Heart right ventricle (tissue), 16 donors: Measurements from ENCODE around the gene MATCAP1. TPM values are rescaled to one million over a fixed set of nuclear protein-coding genes. Genes with fewer than 3 reads are reported as not detected.

Experiments
- ATAC-seq, 8 donors: fragments of 200-7000 bp; cut with Tn5 transposase; one replicate each; pipeline ENCODE4 v1.9.1; 2020; ENCODE audit warnings: mild to moderate bottlenecking in 8 of 8, moderate library complexity in 8 of 8, moderate number of reproducible peaks in 1 of 8
- DNase-seq, 2 donors: peaks; one replicate each; pipeline ENCODE4 v3.0.0-alpha.2; 2020
- H3K27ac ChIP-seq, 10 donors: fragments of 200-600 bp; sonication (generic) in 2 of 10; one replicate each; pipeline versions ENCODE4 v1.5.0 to v1.8.0; 2020 to 2022; ENCODE audit warnings: mild to moderate bottlenecking in 3 of 10
- H3K27me3 ChIP-seq, 7 donors: fragments of 200-600 bp; one replicate each; pipeline ENCODE4 v1.8.0; 2021 to 2022; ENCODE audit warnings: mild to moderate bottlenecking in 2 of 7
- H3K36me3 ChIP-seq, 9 donors: fragments of 200-600 bp; sonication (generic) in 1 of 9; one replicate each; pipeline versions ENCODE4 v1.5.0 to v1.8.0; 2020 to 2022; ENCODE audit warnings: mild to moderate bottlenecking in 2 of 9
- H3K4me1 ChIP-seq, 9 donors: fragments of 200-600 bp; sonication (generic) in 1 of 9; one replicate each; pipeline versions ENCODE4 v1.5.0 to v1.8.0; 2020 to 2022; ENCODE audit warnings: mild to moderate bottlenecking in 4 of 9
- H3K4me3 ChIP-seq, 10 donors: fragments of 200-600 bp; sonication (generic) in 2 of 10; one replicate each; pipeline versions ENCODE4 v1.5.0 to v1.8.0; 2020 to 2022; ENCODE audit warnings: mild to moderate bottlenecking in 7 of 10, moderate library complexity in 2 of 10
- H3K9me3 ChIP-seq, 11 donors: fragments of 200-600 bp in 10 of 11; sonication (generic) in 2 of 11; one replicate each; pipeline versions ENCODE4 v1.5.0 to v1.8.0; 2013 to 2022; ENCODE audit warnings: mild to moderate bottlenecking in 2 of 11, control low read depth in 1 of 11, moderate library complexity in 1 of 11
- WGBS, 2 donors: extraction: QIAGEN DNeasy Blood & Tissue Kit; methylation state at CpG; one replicate each; pipeline ENCODE4 v1.1.7; 2013; ENCODE audit warnings: inconsistent platforms in 1 of 2; 5-methylcytosine and 5-hydroxymethylcytosine counted together
- intact Hi-C, 10 donors: fragments of 100-400 bp; cut with DNase I; formaldehyde crosslinking; loops; one replicate each; pipeline versions ENCODE4 v1.11.1 to v1.14.2; 2022
- polyA plus RNA-seq, 2 donors: library from polyadenylated mRNA; stranded (reverse); fragments of 200-250 nt; gene quantifications; one replicate each; pipeline ENCODE4 v1.2.3, GENCODE V29; 2013
- total RNA-seq, 10 donors: library from RNA; stranded (reverse); fragmentation: NEBNext Ultra II Directional in 3 of 10; extraction: Animal tissue kit (Norgen Biotek cat#: 25700) in 3 of 10; gene quantifications; one replicate each; pipeline versions ENCODE4 v1.2.1 to v1.2.4, GENCODE V29; 2021 to 2023
- TF ChIP-seq, protein P1 (sequence below), 9 donors: fragments of 200-600 bp; sonication (generic) in 2 of 9; IDR thresholded peaks; one replicate each; pipeline versions ENCODE4 v1.5.0 to v1.8.0; 2021 to 2022; ENCODE audit warnings: antibody characterized with exemption in 9 of 9, mild to moderate bottlenecking in 5 of 9, moderate library complexity in 1 of 9
- donor health status: Arrhythmogenic right ventricular cardiomyopathy.
- donor health status: ischemic (EF 13 %, LVEDD 7.1; RV severe dilation, severe dysfunction).
- donor health status: healthy with polysubstance abuse.
- donor health status: DM: no; HTN: yes; CAD: no.
- donor health status: DM: no; HTN: no; CAD: no.
- donor health status: ischemic (EF 25% LVEDD 6.9; RV normal size, moderate dysfunction).
- donor health status: ischemic (EF 25% LVEDD 5.7; RV mildly dilated, moderate dysfunction).
- donor health status: healthy.
- donor health status: DM: yes; HTN: yes; CAD: no.
- donor health status: Ischemic cardiomyopathy.
- donor health status: ischemic (EF 35%, LVEDD 5.7; RV mildly dilated, moderate dysfunction).
- donor health status: nonischemic (EF 11% LVEDD 7.7; RV severe dilation, severe dysfunction).
- donor health status: DM: yes; HTN: yes; CAD: no.
- donor health status: PGD.
- donor health status: ischemic (EF 29% LVEDD 5.4; RV normal size, mild dysfunction).
- donor health status: nonischemic (EF 23%, LVEDD 6.1; RV moderate dilation, normal function).

Gene MATCAP1
- total and polyA plus RNA-seq, 12 donors, result 8.0 to 30.9 (median 13.1) TPM

DNA sequence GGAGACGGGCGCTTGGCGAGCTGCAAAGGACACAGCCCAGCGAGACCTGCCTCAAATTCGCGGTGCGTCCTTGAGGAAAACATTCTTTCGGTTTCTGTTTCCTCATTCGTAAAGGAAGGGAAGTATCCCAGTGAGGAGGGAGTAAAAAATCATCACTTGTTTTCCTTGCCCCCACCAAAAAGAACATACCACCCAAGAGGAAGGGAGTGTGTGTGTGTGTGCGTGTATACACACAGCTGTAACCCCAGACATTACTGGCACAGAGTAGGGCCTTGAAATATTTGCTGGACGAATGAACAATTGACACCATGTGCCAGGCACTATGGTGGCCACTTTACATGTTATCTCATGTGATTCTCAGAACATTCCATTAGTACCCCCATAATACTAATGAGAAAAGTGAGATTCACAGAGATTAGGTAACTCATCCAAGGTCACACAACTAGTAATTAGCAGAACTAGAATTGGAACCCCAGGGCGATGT, 1.9 kb upstream of the MATCAP1 start:
- Histone ChIP-seq H3K4me1 (peaks cover 12 to 48% (median 32%) of the 10 kb centered on the region in 9 donors), H3K27me3 (peaks cover 0 to 3% (median 0%) of the 10 kb centered on the region in 7 donors), H3K9me3 (no peaks in the 10 kb centered on the region), H3K27ac (peak overlapping the region in 3 of 10 donors; percentile 12 to 29 (median 13)), H3K36me3 (no peaks in the 10 kb centered on the region), H3K4me3 (peak overlapping the region in 8 of 10 donors; percentile 10 to 84 (median 75))
- TF ChIP-seq, protein P1, sequence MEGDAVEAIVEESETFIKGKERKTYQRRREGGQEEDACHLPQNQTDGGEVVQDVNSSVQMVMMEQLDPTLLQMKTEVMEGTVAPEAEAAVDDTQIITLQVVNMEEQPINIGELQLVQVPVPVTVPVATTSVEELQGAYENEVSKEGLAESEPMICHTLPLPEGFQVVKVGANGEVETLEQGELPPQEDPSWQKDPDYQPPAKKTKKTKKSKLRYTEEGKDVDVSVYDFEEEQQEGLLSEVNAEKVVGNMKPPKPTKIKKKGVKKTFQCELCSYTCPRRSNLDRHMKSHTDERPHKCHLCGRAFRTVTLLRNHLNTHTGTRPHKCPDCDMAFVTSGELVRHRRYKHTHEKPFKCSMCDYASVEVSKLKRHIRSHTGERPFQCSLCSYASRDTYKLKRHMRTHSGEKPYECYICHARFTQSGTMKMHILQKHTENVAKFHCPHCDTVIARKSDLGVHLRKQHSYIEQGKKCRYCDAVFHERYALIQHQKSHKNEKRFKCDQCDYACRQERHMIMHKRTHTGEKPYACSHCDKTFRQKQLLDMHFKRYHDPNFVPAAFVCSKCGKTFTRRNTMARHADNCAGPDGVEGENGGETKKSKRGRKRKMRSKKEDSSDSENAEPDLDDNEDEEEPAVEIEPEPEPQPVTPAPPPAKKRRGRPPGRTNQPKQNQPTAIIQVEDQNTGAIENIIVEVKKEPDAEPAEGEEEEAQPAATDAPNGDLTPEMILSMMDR (IDR thresholded peaks at IDR 0.05), result peak in 2 of 9 donors; percentile 5 to 9
- intact Hi-C loops, result loop anchor here in 9 of 10 donors (1.0 to 10.0 kb wide), 8 partner anchors 30 to 231 kb away; partner anchors contain the start of gene B3GNT9 (in 2 of the 9)
- DNase-seq (no peak), ATAC-seq (no peak)
- WGBS, 2 donors, result 10 to 11% methylated on average over 12 of the region's 12 CpGs

DNA sequence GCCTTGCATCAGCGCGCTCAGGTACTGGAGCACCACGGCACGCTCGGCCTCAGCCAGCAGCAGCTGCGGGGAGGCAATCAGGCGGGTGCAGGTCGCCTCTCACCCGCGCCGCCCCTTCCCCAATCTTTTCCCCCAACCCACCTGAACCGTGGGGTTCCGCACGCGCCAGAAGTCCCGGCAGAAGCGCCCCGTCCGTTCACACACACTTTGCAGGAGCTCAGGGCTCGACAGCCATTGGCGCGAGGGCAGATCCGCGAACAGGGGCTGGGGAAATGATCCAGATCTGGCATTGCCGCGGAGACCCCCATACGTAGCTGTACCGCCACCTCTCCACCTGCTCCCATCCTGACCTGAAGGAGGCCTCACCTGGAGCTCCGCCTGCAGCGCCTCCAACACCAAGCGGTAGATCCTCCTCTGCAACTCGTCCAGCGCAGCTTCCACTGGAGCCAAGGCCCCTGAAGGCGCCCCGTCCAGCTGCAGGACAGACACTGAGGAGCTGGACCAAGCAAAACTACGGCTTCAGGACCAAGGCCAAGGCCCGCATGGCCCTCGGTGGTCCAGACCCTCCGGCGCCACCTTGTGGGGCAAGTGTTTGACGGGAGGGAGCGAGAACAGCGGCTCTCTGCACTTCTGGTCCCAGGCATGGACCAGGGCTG, 1.4 kb upstream of the MATCAP1 start:
- Histone ChIP-seq H3K36me3 (peaks cover 0 to under 1% (median 0%) of the 10 kb centered on the region in 9 donors), H3K27me3 (peaks cover 0 to 3% (median 0%) of the 10 kb centered on the region in 7 donors), H3K4me1 (peaks cover 12 to 48% (median 29%) of the 10 kb centered on the region in 9 donors), H3K9me3 (no peaks in the 10 kb centered on the region), H3K4me3 (peak overlapping the region in 9 of 10 donors; percentile 57 to 84 (median 73)), H3K27ac (peak overlapping the region in 4 of 10 donors; percentile 12 to 97 (median 59))
- intact Hi-C loops, result loop anchor here in 9 of 10 donors (1.0 to 10.0 kb wide), 9 partner anchors 30 to 230 kb away; partner anchors contain the start of genes B3GNT9 (in 2 of the 9), FHOD1 (in 1 of the 9) and SLC9A5 (in 1 of the 9)
- DNase-seq (peak; percentile 93), ATAC-seq (peak; percentile 47 to 74 (median 59))
- TF ChIP-seq, protein P1 (IDR thresholded peaks at IDR 0.05), result peak; percentile 75 to 92 (median 87)
- 12 to 21% methylated on average over 38 to 43 of the region's 43 CpGs for WGBS, 2 donors

DNA sequence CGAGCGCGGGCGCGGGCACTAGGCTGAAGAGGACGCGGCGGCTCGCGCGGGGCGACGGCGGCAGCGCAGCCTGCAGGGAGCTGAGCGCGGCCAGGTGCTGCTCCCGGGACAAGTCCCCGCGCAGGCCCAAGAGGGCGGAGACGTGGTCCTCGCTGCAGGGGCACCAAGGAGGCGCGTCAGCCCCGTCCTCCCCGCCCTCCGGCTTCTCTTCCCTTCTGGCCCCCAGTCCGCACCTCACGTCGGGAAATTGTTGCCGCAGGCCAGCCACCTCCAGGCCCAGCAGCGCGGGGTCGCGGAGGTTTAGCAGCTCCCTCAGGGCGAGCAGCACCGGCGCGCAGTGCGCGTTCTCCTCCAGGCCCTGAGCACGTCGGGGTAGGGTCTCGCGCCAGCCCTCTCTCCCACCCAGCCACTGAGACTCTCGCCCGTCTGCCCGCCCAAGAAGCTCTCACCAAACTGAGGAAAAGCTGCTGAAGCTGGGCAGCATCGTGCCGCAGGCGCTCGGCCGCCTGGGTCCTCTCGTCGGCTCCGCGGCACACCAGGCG, 761 bp upstream of the MATCAP1 start:
- H3K27me3 ChIP-seq, result peaks cover 0 to 3% (median 0%) of the 10 kb centered on the region in 7 donors
- H3K9me3 ChIP-seq, result no peaks in the 10 kb centered on the region
- peaks cover 12 to 48% (median 29%) of the 10 kb centered on the region in 9 donors for H3K4me1 ChIP-seq
- H3K4me3 ChIP-seq, result peak overlapping the region; percentile 39 to 84 (median 72)
- TF ChIP-seq, protein P1 (IDR thresholded peaks at IDR 0.05), result no peak
- WGBS, 2 donors, result 8 to 14% methylated on average over 59 of the region's 59 CpGs
- H3K27ac ChIP-seq, result peak overlapping the region; percentile 89 to 99 (median 97)
- intact Hi-C loops, result loop anchor here in 8 of 10 donors (2.0 to 10.0 kb wide), 5 partner anchors 34 to 230 kb away; partner anchors contain the start of genes B3GNT9 (in 1 of the 8), FHOD1 (in 1 of the 8) and SLC9A5 (in 1 of the 8)
- peaks cover 0 to 3% (median 0%) of the 10 kb centered on the region in 9 donors for H3K36me3 ChIP-seq
- ATAC-seq (peak in 6 of 8 donors; percentile 1 to 30 (median 4)), DNase-seq (peak in 1 of 2 donors; percentile 40)

DNA sequence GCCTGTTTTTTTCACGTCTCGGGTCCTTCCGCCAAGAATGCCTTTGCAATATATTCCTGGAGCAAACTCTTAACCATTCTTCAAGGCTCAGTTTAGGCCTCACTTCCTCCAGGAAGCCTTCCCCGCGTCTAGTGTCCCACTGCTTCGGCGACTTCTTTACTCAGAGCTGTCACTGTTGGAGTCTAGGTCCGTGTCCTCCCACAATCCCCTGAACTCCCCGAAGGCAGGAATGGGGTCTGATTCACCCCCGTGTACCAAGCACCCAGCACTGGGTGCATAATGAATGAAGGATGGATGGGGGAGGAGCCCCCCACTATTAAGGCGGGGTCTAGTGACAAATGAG, 508 bp downstream of the MATCAP1 start:
- H3K36me3 ChIP-seq, result peaks cover 0 to 3% (median 0%) of the 10 kb centered on the region in 9 donors
- 9 to 10% methylated on average over 11 of the region's 11 CpGs for WGBS, 2 donors
- H3K27me3 ChIP-seq, result peaks cover 0 to 3% (median 0%) of the 10 kb centered on the region in 7 donors
- H3K9me3 ChIP-seq, result no peaks in the 10 kb centered on the region
- TF ChIP-seq, protein P1 (IDR thresholded peaks at IDR 0.05), result no peak
- H3K4me1 ChIP-seq, result peaks cover 12 to 55% (median 37%) of the 10 kb centered on the region in 9 donors
- DNase-seq (no peak), ATAC-seq (no peak)
- peak overlapping the region in 9 of 10 donors; percentile 94 to 99 (median 97) for H3K27ac ChIP-seq
- H3K4me3 ChIP-seq, result peak overlapping the region in 9 of 10 donors; percentile 57 to 84 (median 73)
- intact Hi-C loops, result loop anchor here in 7 of 10 donors (2.0 to 10.0 kb wide), 4 partner anchors 22 to 228 kb away; partner anchors contain the start of genes FHOD1 (in 1 of the 7) and SLC9A5 (in 1 of the 7)
